GM21360 (cell line): Measurements from ENCODE around the gene CEP192.
"Not testable (repeated sequence)": the region's sequence is repeated elsewhere in the genome, so short reads cannot be mapped to it uniquely, and the experiment has no call there.

ENCODE experiments used
- ATAC-seq: cut with Tn5 transposase; IDR thresholded peaks from one replicate; pipeline ENCODE4 v1.9.1; 2021; ENCODE audit warnings: mild to moderate bottlenecking, moderate library complexity; ENCODE audit not compliant: unreplicated experiment

Gene CEP192

GRCh38 chr18:13096232-13096631 is 105.1 kb downstream of the CEP192 start:
- no peak for ATAC-seq

GRCh38 chr18:13096719-13097118 is 105.6 kb downstream of the CEP192 start:
- ATAC-seq, result no peak

GRCh38 chr18:13098104-13098503 is 106.9 kb downstream of the CEP192 start:
- not testable (repeated sequence) for ATAC-seq

- no peak for ATAC-seq
Measured at GRCh38 chr18:13099113-13099512, 108.0 kb downstream of the CEP192 start.

GRCh38 chr18:13100942-13101658 is 109.9 kb downstream of the CEP192 start:
- no peak for ATAC-seq

- no peak for ATAC-seq
Measured at GRCh38 chr18:13101659-13102197, 110.6 kb downstream of the CEP192 start.

GRCh38 chr18:13103366-13103765 is 112.2 kb downstream of the CEP192 start:
- ATAC-seq, result no peak

GRCh38 chr18:13105059-13105458 is 113.9 kb downstream of the CEP192 start:
- no peak for ATAC-seq

GRCh38 chr18:13107074-13107473 is 115.9 kb downstream of the CEP192 start:
- ATAC-seq, result no peak

GRCh38 chr18:13108330-13108729 is 117.2 kb downstream of the CEP192 start:
- no peak for ATAC-seq

GRCh38 chr18:13110559-13110958 is 119.4 kb downstream of the CEP192 start:
- ATAC-seq, result no peak

GRCh38 chr18:13112982-13113381 is 121.8 kb downstream of the CEP192 start:
- no peak for ATAC-seq

- ATAC-seq, result no peak
Measured at GRCh38 chr18:13120255-13120654, 129.1 kb downstream of the CEP192 start.

- ATAC-seq, result no peak
Measured at GRCh38 chr18:13120983-13121441, 129.8 kb downstream of the CEP192 start.

GRCh38 chr18:13124411-13124810 is 133.2 kb downstream of the CEP192 start:
- ATAC-seq, result no peak

GRCh38 chr18:13125191-13125590 is 134.0 kb downstream of the CEP192 start:
- ATAC-seq, result no peak

- no peak for ATAC-seq
Measured at GRCh38 chr18:13126966-13127598, 135.9 kb downstream of the CEP192 start.

- ATAC-seq, result no peak
Measured at GRCh38 chr18:13131283-13131682, 140.1 kb downstream of the CEP192 start.

GRCh38 chr18:13134551-13135401 is 143.6 kb downstream of the CEP192 start:
- ATAC-seq, result no peak

- ATAC-seq, result no peak
Measured at GRCh38 chr18:13136056-13136903, 145.1 kb downstream of the CEP192 start.
